ENCODE measurements around the gene GPR25.

The GPR25 gene

DNA sequence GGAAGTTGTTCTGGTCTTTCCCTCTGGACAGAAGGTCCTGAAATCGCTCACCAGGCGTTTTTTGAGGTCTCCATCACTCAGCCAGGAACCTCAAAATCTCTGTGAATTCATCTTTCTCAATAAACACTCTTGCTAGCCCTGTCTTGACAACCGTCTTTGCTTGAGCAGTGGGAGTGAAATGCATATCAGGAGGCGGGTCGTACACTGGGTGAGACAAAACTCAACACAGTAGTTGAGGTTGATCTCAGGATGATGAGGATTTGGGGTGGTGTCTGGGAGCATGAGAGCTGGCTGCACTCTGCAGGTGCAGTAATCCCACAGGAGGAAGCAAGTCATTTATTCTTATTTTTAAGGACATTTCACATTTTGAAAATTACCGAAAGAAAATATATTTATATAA lies 1.9 kb downstream of the GPR25 start:
- no peaks in the 10 kb centered on the region for H3K27me3 ChIP-seq (ENCODE audit: low read length)
- TF ChIP-seq CTCF (IDR thresholded peaks at IDR 0.05; ENCODE audit: insufficient read depth, low read length, poor library complexity, severe bottlenecking) = no peak
- no peak for TF ChIP-seq EZH2phosphoT487 (conservative IDR thresholded peaks at IDR 0.05; ENCODE audit: low read length)
- no peaks in the 10 kb centered on the region for H3K9me3 ChIP-seq (ENCODE audit: insufficient read depth, low read length)
- no peak overlapping the region for H3K4me2 ChIP-seq (ENCODE audit: low read depth, low read length, poor library complexity, severe bottlenecking)
- no peak overlapping the region for H3K4me3 ChIP-seq (ENCODE audit: insufficient read depth, low read length, poor library complexity, severe bottlenecking)
- no peaks in the 10 kb centered on the region for H4K20me1 ChIP-seq (ENCODE audit: low read depth, low read length)
- H3K9ac ChIP-seq (ENCODE audit: low read length) = no peak overlapping the region
- H3K27ac ChIP-seq (ENCODE audit: low read depth, low read length) = no peak overlapping the region
- no peaks in the 10 kb centered on the region for H3K9me2 ChIP-seq (replicated peaks; ENCODE audit: insufficient read depth, low read length)
- H3K79me2 ChIP-seq (ENCODE audit: insufficient read depth, low read length) = no peaks in the 10 kb centered on the region
- H3K36me3 ChIP-seq (ENCODE audit: low read length) = no peaks in the 10 kb centered on the region
- no peak overlapping the region for H2AFZ ChIP-seq (ENCODE audit: low read depth, low read length, severe bottlenecking)
- H3F3A ChIP-seq (ENCODE audit: insufficient read depth) = no peaks in the 10 kb centered on the region

- Histone ChIP-seq H3K27me3 (ENCODE audit: low read length) (no peaks in the 10 kb centered on the region), H3F3A (ENCODE audit: insufficient read depth) (no peaks in the 10 kb centered on the region), H2AFZ (ENCODE audit: low read depth, low read length, severe bottlenecking) (no peak overlapping the region), H3K79me2 (ENCODE audit: insufficient read depth, low read length) (no peaks in the 10 kb centered on the region), H3K9me3 (ENCODE audit: insufficient read depth, low read length) (no peaks in the 10 kb centered on the region), H3K36me3 (ENCODE audit: low read length) (no peaks in the 10 kb centered on the region), H3K9ac (ENCODE audit: low read length) (no peak overlapping the region), H4K20me1 (ENCODE audit: low read depth, low read length) (no peaks in the 10 kb centered on the region), H3K9me2 (replicated peaks; ENCODE audit: insufficient read depth, low read length) (no peaks in the 10 kb centered on the region), H3K4me3 (ENCODE audit: insufficient read depth, low read length, poor library complexity, severe bottlenecking) (no peak overlapping the region), H3K4me2 (ENCODE audit: low read depth, low read length, poor library complexity, severe bottlenecking) (no peak overlapping the region), H3K27ac (ENCODE audit: low read depth, low read length) (no peak overlapping the region)
- TF ChIP-seq CTCF (IDR thresholded peaks at IDR 0.05; ENCODE audit: insufficient read depth, low read length, poor library complexity, severe bottlenecking) (no peak), EZH2phosphoT487 (conservative IDR thresholded peaks at IDR 0.05; ENCODE audit: low read length) (no peak)
Measured at GRCh38 chr1:200875416-200875815, 2.6 kb downstream of the GPR25 start.

- TF ChIP-seq CTCF (IDR thresholded peaks at IDR 0.05; ENCODE audit: insufficient read depth, low read length, poor library complexity, severe bottlenecking) (no peak), EZH2phosphoT487 (conservative IDR thresholded peaks at IDR 0.05; ENCODE audit: low read length) (no peak)
- Histone ChIP-seq H3K27ac (ENCODE audit: low read depth, low read length) (no peak overlapping the region), H4K20me1 (ENCODE audit: low read depth, low read length) (no peaks in the 10 kb centered on the region), H3K9me2 (replicated peaks; ENCODE audit: insufficient read depth, low read length) (no peaks in the 10 kb centered on the region), H3K36me3 (ENCODE audit: low read length) (no peaks in the 10 kb centered on the region), H3K9ac (ENCODE audit: low read length) (no peak overlapping the region), H2AFZ (ENCODE audit: low read depth, low read length, severe bottlenecking) (no peak overlapping the region), H3F3A (ENCODE audit: insufficient read depth) (no peaks in the 10 kb centered on the region), H3K4me2 (ENCODE audit: low read depth, low read length, poor library complexity, severe bottlenecking) (no peak overlapping the region), H3K79me2 (ENCODE audit: insufficient read depth, low read length) (no peaks in the 10 kb centered on the region), H3K9me3 (ENCODE audit: insufficient read depth, low read length) (no peaks in the 10 kb centered on the region), H3K4me3 (ENCODE audit: insufficient read depth, low read length, poor library complexity, severe bottlenecking) (no peak overlapping the region), H3K27me3 (ENCODE audit: low read length) (no peaks in the 10 kb centered on the region)
Measured at GRCh38 chr1:200877010-200877409, 4.2 kb downstream of the GPR25 start.

Data from SU-DHL-6 (cell line).